DMS114 treated with DMSO at 0.1 percent for 48 hours (cell line): ENCODE data around the gene MARCHF6.
"Not testable (repeated sequence)": the region's sequence is repeated elsewhere in the genome, so short reads cannot be mapped to it uniquely, and the experiment has no call there.

Experiments
- DNase-seq: peaks from one replicate; lab custom pipeline; 2025; ENCODE audit not compliant: unreplicated experiment; lab: John Stamatoyannopoulos, UW

MARCHF6 gene

DNA sequence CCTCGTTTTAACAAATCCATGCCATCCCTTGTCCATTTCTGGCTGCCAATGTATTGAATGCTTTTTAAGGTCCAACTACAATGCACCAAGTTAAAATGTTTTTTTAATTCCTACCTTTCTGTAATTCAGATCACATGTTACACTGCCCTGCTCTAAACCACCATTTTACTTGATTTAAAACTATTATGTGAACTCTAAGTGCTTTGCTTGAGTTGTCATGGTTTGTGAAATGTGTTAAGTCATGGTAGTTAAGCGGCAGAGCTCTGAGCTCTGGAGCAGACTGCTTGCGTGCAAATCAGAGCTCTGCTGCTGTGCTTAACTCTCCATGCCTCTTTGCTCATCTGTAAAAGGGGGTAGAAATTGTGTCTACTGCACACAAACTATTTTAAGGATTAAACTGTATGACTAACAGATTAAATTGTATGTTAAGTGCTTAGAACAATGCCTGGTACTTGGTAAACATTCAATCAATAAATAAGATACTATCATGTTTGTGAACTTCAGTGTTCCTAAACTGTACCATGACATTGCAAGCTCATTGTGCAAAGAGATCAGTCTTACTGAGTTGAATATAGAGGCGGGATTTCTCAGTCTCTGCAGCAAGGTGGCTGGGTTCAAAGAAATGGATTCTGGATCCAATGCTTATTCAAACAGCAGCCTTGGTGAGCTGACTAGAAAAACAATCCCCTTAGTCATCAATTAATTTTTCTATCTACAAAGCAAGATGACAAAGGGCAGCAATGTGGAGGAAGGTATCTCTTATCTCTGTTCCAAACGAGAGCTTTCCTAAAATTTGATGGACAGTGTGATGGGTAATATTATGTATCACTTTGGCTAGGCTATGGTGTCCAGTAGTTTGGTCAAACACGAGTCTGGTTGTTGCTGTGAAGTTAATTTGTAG is 29.7 kb upstream of the MARCHF6 start:
- no peak for DNase-seq

DNA sequence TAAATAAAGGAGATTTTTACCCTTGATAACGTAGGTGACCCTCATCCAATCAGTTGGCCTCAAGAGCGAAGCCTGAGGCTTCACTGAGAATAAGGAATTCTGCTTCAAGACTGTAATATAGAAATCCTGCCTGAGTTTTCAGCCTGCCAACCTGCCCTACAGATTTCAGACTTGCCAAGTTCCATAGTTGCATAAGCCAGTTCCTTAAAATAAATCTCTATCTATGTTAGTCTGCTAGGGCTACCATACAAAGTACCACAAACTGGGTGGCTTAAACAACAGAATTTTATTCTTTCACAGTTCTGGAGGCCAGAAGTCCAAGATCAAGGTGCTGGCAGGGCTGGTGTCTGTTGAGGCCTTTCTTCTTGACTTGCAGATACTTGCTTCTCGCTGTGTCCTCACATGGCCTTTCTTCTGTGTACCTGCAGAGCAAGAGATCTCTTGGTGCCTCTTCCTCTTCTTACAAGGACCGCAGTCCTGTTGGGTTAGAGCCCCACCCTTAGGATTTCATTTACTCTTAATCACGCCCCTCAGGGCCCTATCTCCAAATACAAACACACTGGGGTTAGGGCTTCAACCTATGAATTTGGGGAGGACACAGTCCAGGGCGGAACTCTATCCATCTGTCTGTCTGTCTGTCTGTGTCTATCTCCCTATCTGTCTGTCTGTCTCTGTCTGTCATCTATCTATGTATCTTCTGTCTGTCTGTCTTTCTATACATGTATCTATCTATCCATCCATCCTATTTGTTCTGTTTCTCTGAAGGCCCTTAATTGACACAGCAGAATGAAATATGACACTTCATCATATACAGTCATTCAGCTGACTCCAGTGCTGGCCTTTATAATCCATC is 28.8 kb upstream of the MARCHF6 start:
- no peak for DNase-seq

DNA sequence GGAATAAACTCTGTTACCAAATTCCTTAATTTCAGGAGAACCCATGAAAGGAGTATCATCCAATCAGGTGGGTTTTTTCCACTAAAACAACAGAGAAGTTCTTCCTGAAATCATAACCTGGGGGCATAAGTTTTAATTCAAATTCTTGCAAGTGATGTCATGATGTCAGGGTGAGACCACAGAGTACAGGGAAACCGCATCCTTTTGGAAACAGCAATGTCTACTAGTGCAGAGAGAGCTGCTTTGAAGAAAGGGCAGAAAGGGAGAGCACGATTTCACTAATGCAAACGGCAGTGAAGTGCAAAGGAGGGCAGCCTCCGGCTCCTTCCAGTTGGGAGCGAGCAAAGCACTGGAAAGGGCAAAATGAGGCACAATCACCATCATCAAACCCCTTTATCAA is 25.2 kb upstream of the MARCHF6 start:
- DNase-seq = no peak

DNA sequence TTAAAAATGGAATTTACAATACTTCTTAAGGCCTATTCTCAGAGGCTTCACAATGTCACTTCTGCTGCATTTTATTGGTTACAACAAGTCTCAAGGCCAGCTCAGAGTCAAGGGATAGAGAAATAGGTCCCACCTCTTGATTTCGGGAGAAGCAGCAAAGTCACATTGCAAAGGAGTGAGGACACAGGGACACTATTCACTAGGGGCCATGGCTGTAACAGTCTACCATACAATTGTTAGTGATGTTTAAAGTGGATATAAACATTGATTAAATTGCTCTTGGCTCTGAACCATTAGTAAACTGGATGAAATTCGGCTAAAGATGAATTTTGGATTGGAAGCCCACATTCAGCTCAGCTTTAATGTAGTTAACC is 24.1 kb upstream of the MARCHF6 start:
- no peak for DNase-seq

DNA sequence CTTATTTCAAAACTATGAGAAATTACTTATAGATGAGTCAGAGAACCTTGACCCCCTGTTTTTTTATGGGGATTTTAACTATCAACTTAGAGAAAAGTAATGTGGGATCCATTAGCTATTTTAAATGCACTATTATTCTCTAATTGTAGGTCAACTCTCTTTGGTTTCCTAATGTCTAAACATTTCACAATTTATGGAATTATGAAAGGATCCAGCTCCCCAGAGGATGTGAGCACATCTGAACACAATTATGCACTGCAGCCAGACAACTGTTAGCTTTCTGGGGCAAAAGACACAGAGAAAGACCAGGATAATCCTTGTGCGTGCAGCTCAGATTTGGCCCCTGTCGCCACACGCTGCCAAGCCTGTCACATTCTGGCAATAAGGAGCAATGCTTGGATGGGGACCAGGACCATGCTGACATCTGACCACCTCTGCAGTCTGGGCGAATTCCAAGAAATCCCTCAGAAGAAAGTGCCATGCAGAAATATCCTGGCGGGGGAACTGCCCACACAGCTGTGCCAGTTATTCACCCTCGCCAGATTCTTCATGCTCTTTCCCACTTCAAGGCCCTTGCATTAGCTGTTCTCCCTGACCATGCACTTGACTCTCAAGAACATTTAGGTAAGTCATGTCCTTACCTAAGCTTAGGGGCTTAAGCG is 23.5 kb upstream of the MARCHF6 start:
- DNase-seq = no peak

DNA sequence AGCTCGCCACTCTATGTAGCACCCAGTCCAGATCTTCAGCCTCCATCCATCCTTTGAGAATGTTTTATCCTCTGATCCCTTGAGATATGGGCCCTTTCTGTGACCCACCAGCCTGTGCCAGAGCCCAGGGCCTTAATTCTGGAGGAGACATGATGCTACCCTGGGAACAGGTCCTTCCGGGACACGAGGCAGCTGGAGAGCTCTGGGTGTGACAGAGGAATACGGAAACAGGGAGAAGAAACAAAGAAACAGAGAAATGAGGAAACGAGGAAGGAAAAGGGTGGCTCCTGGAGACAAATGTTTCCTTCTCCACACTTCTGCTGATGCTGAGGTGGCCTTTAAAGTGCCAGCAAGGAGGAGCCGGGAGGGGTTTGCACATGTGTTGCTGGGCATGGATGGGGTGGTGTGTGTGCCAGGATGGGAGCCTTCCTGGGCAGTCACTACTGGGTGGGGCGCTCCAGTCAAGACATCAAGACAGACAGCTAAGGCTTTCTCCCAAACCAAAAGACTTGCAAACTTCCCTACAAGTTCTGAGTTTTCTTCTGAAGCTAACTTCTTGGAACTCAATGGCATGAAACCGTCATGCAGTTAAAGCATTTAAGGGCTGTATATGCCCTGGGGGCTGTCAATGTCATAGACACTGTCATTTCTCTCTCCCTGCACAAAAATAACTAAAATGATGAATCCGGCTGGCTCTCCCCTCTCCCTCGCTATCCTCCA is 22.8 kb upstream of the MARCHF6 start:
- no peak for DNase-seq

DNA sequence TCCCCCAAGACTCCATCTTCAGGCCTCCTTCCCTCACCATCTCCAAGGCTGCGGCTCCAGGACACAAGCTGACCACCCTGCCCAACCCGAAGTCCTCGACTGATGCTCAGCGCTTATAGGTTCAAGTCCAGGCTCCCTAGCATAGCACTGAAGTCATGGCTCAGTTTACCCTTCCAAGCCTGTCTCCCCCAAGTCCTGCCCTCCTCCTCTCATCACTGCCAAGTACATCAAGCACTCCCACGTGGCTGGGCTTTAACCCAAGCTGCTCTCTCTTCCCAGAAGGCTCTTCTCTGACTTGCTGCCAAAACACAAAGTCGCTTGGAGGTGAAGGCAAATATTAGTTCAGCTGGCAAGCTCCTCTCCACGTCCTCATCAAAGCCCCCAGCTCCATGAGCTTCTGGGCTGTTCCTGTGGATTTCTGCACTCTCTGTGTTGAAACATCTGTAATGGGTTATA is 22.1 kb upstream of the MARCHF6 start:
- no peak for DNase-seq

DNA sequence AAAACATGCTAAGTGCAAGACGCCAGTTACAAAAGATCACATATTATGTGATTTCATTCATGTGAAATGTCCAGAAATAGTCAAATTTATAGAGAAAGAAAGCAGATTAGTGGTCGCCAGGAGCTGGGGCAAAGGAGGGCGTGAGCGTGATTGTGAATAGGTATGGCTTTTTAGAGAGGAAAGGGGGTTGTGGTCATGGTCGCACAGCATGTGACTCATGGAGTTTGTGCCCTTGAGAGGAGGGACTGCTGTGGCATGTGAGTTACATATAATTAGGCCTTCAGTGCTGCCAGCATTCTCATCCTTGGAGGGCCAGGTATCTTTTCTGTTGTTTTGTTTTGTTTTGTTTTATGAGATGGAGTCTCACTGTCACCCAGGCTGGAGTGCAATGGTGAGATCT is 21.2 kb upstream of the MARCHF6 start:
- no peak for DNase-seq

DNA sequence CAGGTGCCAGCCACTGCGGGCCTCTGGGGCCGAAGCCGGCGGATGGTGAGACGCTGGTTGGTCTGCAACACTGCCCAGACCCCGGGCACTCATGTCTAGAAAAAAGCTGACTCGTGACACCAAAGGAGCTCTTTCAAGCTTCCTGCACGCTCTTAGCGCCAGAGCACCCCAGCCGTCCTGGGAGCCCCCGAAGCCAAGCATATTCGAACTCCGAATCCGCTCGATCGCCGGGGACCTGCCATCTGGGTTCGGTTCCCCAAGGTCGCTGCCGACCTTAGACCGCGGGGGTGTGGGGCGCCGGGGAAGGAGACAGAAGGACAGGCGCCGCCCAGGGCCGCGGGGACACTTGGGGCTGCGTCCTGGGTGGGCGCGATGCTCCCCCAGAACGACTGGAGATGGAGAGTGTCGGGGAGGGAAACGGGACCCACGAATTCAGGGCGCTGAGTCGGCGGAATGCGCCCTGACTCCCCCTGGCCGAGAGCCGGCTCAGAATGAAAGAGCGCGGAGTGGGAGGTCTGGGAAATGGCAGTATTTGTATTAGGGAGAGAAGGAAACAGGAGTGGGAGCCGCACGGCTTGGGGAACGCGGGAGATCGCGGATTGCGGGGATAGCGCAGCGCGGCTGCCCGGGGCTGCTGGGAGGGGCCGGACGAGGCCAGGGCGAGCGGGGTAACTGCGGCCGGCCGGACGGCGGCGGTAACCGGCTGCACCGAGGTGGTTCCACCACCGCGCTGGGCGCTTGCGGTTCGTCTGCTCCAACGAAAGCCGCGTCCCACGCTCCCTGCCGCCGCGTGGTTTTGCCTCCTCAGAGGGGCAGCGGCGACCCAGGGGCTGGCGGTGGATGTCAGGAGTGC is 20.1 kb upstream of the MARCHF6 start:
- no peak for DNase-seq

DNA sequence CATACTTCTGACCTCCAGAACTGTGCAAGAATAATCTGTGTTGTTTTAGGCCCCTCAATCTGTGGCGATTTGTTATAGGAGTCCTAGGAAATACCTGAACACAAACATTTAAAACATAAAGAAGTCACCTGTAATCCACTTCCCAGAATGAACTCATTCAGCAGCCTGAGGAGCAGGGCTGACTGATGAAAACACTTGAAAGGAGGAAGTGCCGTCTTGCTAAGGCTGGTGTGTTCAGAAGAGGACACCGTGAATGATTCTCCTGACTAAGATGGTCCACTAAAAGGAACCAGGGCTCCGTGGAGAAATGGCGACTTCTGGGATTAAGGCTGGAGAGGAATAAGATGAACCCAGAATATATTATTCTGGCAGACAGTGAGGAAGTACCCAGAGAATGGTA is 18.7 kb upstream of the MARCHF6 start:
- DNase-seq = no peak

DNA sequence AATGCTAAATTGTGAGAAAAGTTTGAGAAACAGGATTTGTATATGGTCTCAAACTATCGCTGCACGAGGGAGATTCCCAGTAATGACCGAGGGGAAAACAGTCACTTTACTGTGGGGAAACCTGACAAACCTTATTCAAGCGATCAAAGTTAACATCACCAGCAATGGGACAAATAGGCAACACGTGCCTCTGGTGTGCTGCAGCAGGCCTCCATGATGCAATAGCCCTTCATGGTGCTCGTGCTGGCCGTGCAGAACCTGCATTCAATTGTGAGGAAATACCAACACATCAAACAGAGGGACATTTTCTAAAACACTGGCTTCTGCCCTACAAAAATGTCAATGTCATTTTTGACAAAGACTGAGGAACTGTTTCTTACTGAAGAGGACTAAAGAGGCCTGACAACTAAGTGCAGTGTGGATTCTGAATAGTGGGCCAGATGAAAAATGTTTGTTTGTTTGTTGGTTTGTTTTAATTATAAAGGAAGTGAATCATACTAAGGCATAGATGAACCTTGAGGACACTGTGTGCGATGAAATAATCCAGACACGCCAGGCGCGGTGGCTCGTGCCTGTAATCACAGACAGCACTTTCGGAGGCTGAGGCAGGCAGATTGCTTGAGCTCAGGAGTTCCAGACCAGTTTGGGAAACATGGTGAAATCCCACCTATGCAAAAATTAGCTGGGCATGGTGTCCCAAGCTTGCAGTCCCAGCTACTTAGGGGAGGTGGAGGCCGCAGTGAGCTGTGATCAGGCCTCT is 17.6 kb upstream of the MARCHF6 start:
- DNase-seq = no peak

DNA sequence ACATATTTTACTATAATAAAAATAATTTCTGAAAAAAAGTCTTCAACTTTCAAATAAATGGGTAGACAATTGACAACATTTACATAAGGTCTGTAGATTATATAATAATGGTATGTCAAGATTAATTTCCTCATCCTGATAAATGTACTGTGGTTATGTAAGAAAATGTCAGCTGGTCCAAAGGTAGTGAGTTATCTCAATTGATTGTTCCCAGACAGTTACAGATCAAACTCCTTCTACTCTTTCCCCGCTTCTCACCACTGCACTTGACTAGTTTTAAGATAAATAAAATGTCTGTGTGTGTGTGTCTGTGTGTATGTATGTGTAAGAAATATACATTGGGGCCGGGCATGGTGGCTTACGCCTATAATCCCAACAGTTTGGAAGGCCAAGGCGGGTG is 16.4 kb upstream of the MARCHF6 start:
- no peak for DNase-seq

DNA sequence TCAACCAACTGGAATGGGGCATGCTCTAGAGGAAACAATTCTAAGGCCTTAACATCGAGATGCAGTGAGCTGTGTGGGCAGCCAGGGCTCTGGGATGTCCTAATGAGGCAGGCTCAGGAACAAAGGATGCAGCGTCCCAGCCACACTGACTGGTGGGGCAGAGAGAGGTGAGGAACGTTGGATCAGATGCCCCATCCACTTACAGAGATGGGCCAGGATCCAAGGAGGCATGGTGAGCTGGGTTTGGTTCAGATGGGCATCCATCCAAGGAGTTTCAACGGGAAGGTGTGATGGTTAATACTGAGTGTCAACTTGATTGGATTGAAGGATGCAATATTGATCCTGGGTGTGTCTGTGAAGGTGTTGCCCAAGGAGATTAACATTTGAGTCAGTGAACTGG is 15.5 kb upstream of the MARCHF6 start:
- no peak for DNase-seq

DNA sequence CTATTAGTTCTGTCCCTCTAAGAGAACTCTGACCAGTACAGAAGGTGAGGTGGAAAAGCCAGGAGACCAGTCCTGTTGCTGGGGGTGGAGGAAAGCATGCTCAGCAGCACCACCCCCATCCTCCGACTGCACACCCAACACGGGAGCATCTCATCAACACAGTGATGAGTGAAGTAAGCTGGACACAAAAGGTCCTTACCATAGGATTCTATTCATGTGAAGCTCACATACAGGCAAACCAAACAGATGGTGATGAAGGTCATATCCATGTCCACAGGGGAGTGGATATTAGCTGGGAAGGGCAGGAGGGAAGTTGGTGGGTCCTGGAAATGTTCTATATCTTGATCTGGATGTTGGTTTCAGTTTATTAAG is 14.8 kb upstream of the MARCHF6 start:
- DNase-seq = no peak

DNA sequence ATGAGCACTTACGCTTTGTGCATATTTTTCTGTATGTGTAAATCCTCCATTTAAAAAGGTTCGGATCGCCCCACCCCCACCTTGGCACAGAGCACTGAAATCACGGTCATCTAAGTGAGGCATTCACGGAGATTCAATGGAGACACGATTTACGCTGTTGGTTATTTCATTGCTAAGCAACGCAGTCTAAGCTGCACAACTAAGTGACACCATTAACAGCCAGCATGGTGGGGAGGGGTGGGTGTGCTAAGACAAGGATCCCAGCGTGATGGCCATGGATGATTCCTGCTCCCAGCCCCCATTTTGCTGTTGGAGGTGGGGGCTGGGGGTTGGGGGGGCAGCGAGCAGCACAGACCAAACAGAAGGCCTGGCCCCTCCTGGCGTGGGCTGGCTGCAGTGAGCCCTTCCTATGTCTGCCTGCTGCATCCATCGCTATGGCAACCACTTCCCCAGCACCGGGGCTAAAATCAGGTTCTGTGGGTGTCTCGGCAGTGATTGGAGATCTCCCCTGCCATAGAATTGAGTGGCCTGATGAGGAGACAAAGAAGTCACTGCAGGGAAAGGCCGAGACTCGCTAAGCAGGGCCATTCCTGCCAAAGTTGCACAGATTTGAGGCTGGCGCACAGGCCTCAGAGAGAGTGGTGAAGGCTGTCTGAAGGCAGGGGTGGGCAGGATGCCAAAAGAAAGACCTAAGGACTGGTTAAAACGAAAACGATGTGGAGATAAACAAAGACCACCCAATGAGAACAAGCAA is 14.3 kb upstream of the MARCHF6 start:
- no peak for DNase-seq

DNA sequence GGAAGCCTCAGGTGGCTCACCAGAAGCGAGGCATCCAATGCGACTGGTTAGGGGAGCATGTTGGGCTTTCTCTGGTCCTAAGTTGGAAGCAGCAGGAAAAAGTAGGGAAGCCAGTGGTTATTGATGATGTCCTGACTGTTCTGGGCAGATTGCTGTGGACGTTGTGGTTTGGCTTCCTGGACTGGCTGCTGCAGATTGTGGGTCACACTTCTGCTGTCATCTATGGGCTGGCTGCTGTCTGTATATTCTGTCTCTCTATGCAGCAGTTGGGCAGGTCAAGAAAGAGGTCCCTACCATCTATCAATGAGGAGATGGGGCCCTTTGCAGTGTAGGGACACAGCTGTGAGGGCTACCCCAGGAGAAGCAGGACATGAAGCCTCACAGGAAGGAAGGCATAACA is 13.5 kb upstream of the MARCHF6 start:
- no peak for DNase-seq

DNA sequence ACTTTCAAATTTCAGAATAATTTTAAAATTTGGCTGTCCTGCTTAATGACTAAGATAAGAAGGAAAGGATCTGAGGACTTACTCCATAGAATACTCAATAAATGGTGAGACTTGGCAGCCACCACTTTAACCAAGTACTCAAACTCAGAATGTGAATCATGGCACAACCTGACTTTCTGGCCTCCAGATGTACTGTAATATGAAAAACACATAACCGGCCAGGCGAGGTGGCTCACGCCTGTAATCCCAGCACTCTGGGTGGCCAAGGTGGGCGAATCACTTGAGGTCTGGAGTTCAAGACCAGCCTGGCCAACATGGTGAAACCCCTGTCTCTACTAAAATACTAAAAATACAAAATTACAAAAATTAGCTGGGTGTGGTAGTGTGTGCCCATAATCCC is 10.0 kb upstream of the MARCHF6 start:
- no peak for DNase-seq

DNA sequence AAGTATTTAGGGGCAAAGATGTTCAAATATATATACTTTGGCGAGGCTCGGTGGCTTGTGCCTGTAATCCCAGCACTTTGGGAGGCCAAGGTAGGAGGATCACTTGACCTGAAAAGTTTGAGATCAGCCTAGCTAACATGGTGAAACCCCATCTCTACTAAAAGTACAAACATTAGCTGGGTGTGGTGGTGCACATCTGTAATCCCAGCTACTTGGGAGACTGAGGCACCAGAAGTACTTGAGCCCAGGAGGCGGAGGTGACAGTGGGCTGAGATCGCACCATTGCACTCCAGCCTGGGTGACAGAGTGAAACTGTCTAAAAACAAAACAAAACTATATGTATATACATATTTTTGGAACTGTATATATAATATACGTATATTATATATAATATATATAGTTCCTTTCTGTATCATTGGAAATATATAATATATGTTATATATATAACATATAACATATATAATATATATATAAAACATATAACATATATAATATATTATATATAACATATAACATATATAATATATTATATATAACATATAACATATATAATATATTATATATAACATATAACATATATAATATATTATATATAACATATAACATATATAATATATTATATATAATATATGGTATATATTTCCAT is 8.9 kb upstream of the MARCHF6 start:
- not testable (repeated sequence) for DNase-seq
